H1 (cell line): Measurements from ENCODE around the gene SPINK9. TPM values are rescaled to one million over a fixed set of nuclear protein-coding genes. Genes with fewer than 3 reads are reported as not detected.

Source experiments
- polyA plus RNA-seq, 7 experiments: library from polyadenylated mRNA; depleted of rRNA in 3 of 7; stranded (reverse) in 5 of 7; unstranded in 2 of 7; fragments of >200 nt in 5 of 7; fragments of 200-250 nt in 2 of 7; gene quantifications; 1 replicate in 5 of 7; 2 replicates in 1 of 7; 4 replicates in 1 of 7; pipeline versions ENCODE4 v1.2.1 to v1.2.3, GENCODE V29; 2011 to 2013; ENCODE audit warnings: missing spikeins in 2 of 7, mixed read lengths in 2 of 7
- total RNA-seq: library from RNA; stranded (reverse); fragmentation: NEBNext Ultra II Directional; extraction: Animal tissue kit (Norgen Biotek cat#: 25700); gene quantifications from 2 replicates; pipeline ENCODE4 v1.2.1, GENCODE V29; 2021
- TF ChIP-seq, protein P1 (sequence below): fragments of 300-600 bp; sonication (generic); IDR thresholded peaks from 2 replicates; pipeline ENCODE4 v1.7.1; 2012; ENCODE audit warnings: low read length, moderate library complexity, mild to moderate bottlenecking, inconsistent platforms; ENCODE audit not compliant: insufficient replicate concordance

SPINK9 gene
- total and polyA plus RNA-seq, 2 of the 8 experiments (the other 6 are each of a cell fraction or from before 2014, with no cell fraction given) = not detected

DNA sequence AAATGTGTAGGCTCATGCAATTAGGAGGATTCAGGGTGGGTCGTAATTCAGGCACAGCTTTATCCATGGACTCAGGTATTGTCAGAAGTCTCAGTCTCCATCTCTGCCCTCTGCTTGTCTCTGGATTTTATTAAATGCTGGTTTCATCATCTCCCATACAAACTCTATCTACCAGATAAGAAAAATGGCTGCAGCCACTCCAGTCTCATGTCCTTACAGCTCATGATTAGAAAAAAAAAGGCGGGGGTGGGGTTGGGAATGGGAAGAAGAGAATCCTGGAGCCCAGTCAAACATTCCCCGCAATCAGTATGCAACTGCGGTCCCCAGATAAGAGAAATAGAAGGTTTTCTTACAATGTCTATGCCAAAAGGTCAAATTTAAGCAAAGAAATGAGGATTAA is 40.8 kb downstream of the SPINK9 start (continued):
- TF ChIP-seq, protein P1, sequence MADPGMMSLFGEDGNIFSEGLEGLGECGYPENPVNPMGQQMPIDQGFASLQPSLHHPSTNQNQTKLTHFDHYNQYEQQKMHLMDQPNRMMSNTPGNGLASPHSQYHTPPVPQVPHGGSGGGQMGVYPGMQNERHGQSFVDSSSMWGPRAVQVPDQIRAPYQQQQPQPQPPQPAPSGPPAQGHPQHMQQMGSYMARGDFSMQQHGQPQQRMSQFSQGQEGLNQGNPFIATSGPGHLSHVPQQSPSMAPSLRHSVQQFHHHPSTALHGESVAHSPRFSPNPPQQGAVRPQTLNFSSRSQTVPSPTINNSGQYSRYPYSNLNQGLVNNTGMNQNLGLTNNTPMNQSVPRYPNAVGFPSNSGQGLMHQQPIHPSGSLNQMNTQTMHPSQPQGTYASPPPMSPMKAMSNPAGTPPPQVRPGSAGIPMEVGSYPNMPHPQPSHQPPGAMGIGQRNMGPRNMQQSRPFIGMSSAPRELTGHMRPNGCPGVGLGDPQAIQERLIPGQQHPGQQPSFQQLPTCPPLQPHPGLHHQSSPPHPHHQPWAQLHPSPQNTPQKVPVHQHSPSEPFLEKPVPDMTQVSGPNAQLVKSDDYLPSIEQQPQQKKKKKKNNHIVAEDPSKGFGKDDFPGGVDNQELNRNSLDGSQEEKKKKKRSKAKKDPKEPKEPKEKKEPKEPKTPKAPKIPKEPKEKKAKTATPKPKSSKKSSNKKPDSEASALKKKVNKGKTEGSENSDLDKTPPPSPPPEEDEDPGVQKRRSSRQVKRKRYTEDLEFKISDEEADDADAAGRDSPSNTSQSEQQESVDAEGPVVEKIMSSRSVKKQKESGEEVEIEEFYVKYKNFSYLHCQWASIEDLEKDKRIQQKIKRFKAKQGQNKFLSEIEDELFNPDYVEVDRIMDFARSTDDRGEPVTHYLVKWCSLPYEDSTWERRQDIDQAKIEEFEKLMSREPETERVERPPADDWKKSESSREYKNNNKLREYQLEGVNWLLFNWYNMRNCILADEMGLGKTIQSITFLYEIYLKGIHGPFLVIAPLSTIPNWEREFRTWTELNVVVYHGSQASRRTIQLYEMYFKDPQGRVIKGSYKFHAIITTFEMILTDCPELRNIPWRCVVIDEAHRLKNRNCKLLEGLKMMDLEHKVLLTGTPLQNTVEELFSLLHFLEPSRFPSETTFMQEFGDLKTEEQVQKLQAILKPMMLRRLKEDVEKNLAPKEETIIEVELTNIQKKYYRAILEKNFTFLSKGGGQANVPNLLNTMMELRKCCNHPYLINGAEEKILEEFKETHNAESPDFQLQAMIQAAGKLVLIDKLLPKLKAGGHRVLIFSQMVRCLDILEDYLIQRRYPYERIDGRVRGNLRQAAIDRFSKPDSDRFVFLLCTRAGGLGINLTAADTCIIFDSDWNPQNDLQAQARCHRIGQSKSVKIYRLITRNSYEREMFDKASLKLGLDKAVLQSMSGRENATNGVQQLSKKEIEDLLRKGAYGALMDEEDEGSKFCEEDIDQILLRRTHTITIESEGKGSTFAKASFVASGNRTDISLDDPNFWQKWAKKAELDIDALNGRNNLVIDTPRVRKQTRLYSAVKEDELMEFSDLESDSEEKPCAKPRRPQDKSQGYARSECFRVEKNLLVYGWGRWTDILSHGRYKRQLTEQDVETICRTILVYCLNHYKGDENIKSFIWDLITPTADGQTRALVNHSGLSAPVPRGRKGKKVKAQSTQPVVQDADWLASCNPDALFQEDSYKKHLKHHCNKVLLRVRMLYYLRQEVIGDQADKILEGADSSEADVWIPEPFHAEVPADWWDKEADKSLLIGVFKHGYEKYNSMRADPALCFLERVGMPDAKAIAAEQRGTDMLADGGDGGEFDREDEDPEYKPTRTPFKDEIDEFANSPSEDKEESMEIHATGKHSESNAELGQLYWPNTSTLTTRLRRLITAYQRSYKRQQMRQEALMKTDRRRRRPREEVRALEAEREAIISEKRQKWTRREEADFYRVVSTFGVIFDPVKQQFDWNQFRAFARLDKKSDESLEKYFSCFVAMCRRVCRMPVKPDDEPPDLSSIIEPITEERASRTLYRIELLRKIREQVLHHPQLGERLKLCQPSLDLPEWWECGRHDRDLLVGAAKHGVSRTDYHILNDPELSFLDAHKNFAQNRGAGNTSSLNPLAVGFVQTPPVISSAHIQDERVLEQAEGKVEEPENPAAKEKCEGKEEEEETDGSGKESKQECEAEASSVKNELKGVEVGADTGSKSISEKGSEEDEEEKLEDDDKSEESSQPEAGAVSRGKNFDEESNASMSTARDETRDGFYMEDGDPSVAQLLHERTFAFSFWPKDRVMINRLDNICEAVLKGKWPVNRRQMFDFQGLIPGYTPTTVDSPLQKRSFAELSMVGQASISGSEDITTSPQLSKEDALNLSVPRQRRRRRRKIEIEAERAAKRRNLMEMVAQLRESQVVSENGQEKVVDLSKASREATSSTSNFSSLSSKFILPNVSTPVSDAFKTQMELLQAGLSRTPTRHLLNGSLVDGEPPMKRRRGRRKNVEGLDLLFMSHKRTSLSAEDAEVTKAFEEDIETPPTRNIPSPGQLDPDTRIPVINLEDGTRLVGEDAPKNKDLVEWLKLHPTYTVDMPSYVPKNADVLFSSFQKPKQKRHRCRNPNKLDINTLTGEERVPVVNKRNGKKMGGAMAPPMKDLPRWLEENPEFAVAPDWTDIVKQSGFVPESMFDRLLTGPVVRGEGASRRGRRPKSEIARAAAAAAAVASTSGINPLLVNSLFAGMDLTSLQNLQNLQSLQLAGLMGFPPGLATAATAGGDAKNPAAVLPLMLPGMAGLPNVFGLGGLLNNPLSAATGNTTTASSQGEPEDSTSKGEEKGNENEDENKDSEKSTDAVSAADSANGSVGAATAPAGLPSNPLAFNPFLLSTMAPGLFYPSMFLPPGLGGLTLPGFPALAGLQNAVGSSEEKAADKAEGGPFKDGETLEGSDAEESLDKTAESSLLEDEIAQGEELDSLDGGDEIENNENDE = no peak
